Activated CD8-positive, alpha-beta memory T cell treated with anti-CD3 and anti-CD28 coated beads, Interleukin-2, amount 50 U/mL, for 1 hour (primary cell): Measurements from ENCODE around the gene DLX6.

ENCODE experiments used
- DNase-seq: peaks from one replicate; pipeline ENCODE4 v3.0.0-alpha.2; 2020; ENCODE audit errors: extremely low read depth

The DLX6 gene

DNA sequence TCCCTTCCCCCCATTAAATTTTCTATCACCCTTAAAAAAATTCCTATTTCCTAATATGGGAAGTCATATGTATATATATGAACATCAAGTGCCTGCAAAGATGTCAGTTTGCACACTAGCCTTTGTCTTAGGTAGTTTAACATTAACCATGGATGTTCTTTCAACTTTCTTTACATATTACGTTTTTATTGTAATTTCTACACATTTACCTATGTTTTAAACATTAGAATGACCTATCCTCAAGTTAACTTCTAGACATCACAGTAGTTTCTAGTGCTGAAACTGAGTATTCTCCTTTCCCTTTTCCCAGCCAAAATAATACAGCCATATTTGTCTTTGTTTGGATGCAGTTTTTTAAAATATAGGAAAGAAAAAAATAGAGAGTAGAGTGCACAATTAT, 5.8 kb downstream of the DLX6 start:
- DNase-seq, result no peak

DNA sequence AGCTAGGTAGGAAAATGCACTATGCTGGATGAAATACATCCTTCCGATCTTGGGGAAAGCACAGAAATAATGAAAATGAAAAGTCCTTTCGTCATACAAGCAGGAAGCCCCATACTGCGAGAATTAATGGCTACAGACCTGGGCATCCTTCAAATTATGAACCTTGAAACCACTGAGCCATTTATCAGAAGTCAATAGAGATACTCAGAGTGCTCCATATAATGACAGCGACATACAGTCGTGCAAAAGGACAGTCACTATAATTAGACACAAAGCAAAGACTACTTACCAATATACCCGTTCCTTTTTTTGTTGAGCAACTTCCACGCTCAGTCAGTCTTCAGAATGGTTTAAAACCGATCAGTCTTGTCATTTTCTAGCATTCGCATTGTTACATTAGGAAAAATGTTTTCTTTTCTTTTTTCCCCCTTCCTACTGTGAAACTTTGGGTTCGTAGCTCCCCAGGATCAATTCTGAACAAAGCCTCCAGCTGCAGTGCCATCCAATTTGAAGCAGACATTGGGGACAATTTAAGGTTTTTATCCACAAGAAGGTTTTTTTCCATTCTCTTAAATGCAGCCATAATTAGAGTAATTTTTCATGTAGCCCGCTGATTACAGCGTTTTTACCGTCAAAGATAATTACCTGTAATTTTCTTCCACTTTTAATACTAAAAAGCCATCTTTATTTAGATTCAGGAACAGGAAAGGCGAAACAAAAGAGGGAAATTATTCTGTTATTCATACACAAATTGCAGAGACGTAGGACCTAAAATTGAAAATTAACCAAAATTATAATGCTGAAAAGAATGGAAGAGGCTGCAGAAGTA, 6.4 kb downstream of the DLX6 start:
- DNase-seq, result no peak

DNA sequence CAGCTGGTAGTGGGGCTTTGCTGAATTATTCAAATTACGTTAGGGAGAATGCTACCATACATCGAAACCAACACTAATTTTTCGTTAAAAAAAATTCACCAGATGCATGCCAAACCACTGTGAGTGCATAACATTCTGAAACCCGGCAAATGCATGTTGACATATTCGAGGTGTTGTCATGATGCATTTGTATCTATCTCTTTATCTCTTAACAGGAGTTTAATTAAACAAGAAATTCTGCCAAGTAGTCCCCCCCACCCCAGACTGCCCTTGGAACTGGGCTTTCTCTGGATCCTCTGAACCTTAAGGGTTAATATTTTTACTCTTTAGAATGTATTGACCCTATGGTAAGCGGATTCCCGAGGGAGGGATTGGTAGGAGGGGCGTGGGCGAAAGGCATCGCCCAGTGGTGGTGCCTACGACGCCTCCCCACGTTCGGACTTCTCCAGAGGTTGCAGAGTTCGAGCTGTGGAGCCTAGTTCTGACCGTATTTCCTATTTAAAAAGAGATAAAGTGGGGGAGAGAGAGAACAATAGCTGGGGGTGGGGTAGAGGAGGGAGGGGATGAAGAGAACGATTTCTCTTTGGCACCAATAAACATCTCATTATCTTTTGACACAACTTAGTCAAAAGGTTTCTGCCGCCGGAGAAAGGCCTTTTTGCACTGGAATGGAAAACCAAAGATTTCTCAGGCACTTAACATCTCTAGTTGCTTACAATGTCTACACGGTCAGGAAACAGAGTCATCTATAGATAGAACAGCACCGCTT, 7.2 kb downstream of the DLX6 start:
- no peak for DNase-seq

DNA sequence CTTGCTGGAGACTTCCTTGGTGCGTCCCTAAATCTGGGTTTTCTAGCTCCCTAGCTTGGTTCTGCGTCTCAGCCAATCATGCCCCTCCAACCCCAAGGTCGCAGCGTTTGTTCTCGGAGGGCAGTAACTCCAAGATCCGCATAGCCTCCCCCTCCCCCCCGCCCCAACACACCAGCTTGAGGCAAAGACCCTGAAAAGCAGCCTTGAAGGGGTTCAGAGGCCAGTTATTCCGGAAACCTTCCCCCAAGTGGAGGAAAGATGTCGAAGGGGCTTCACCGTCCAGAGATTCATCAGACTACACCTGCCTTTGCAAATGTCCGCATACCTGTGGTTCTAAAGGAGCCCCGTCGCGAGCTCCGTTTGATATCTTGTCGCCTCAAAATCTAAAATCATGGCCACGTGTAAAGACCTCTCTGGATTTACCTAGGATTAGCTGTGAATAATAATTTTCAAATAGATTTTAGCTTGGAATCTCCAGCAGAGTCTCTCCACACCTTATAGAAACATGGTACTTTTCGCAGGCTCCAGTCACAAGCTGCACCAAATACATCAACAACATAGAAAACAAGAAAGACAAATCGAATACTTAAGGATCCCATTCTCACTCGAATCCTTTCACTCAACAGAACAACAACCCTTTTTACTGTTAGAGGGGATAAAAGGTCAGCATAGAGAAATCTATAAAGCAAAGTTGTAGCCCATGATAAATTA, 7.9 kb downstream of the DLX6 start:
- no peak for DNase-seq

DNA sequence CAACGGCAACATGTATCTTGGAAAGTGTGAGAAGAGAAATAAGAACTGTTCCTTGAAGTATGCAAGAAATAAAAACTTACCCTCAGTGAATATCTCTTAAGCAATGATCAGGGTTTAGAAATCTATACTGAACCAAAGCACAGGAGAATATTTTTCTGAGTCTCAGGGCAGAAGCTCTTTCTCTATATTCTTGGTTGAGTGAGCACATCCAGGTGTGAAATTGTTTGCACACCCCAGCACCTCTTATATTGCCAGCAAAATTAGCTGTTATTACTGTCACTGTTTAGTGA, 8.4 kb downstream of the DLX6 start:
- no peak for DNase-seq

DNA sequence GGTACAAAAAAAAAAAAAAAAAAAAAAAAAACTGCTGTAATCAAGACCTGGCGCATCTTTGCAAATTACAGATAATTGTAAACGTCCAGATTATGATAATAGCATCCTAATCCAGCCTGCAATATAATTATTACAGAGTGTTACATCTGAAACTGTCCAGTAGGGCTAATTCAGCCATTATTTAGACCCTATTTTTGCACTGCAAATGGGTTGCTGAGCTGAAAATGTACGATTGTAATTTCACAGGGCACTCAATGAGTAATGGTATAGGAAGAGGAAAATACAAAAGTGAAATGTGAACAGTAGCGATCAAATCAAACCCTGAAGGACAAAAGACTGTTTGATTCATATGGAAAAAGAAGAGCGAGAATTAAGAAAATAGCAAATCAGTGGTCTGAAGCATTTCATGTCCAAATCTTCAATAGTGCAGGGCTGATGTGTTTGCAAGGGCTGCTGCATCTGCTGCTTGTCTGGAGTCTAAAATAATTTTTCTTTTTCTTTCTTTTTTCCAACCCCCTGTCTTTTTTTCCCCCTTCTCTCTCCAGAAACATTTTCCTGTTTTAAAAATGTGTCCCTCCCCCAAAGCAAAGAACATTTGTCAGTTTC, 8.9 kb downstream of the DLX6 start:
- DNase-seq, result no peak

DNA sequence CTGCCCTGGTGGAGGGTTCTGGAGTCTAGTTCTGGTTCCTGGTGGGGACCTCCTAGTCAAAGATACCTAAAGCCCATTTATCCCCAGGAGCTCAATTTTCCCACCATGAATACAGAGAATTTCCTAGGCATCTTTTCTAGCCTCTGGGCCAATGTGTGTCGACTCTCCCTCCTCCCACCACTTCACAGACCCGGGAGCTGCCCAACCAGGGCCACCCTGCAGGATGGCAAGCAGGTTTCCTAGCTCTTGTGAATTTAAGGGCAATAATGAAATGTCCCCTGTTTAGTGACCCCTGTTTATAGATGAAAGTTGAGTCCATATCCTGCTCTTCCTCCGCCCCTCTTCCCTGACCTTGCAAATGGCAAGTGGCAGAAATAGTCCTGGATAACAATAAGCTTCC, 9.9 kb downstream of the DLX6 start:
- DNase-seq, result no peak

DNA sequence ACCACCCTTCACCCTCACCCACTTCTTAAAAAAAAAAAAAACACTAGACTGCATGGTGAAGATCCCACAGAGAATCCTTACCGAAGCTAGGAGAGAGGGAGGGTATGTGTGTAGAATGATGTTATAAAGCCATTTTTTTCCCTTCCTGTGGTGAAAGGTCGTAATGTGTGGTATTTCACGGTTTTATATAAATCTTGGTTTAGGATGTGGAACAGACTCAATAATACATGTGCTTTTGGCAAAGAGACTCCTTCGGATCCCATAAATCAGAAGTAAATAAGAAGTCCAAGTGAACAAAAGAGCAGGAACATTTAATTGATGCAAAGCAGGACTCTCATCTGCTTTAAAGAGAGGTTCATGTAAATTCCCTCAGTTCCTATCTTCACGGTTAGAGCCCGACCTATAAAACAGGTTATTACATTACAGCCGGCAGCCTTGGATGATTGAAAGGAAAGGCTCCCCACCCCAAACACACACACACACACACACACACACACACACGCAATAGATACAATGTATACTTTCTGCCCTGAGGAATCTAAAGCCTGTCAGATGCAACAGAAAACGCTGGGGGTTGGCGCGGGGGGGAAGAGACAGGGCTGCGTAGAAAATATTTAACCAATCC, 10.5 kb downstream of the DLX6 start:
- no peak for DNase-seq

DNA sequence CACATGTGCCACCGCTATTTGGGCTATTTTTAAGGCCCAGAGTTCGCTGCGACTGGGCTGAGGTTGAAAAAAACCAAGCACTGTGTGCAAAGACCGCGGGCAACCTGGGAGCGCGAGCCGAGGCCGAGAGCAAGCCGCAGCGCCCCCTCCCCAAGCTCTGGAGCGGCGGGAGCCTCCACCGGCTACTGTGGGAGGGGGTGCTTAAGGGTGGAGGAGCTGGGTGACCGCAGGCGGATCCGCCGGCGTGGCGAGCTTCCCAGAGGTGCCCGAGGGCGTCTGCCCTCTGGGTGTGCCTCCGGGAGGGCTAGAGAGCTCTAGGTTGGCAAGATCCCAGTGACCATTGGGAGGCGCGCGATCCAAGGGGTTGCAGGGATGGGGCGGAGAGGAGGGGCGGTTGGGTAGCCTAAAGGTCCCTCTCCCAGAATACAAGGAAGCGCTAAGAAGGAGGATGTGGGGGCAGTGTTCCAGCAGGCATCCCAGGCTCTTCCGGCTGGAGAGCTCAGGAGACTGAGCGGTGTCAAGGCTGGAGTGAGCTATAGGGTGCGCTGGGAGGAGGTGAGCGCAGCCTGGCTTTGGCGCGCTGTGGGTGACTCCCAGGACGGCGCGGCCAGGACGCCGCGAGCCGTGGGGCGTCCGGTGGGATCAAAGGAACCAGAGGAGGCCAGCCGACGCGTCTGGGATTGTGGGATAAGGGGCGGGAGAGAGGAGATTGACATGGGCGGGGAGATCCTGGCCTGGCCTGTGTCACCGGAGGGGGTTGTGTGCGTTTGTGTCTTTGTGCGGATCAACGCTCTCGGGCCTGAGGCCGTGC, 11.2 kb downstream of the DLX6 start:
- no peak for DNase-seq

DNA sequence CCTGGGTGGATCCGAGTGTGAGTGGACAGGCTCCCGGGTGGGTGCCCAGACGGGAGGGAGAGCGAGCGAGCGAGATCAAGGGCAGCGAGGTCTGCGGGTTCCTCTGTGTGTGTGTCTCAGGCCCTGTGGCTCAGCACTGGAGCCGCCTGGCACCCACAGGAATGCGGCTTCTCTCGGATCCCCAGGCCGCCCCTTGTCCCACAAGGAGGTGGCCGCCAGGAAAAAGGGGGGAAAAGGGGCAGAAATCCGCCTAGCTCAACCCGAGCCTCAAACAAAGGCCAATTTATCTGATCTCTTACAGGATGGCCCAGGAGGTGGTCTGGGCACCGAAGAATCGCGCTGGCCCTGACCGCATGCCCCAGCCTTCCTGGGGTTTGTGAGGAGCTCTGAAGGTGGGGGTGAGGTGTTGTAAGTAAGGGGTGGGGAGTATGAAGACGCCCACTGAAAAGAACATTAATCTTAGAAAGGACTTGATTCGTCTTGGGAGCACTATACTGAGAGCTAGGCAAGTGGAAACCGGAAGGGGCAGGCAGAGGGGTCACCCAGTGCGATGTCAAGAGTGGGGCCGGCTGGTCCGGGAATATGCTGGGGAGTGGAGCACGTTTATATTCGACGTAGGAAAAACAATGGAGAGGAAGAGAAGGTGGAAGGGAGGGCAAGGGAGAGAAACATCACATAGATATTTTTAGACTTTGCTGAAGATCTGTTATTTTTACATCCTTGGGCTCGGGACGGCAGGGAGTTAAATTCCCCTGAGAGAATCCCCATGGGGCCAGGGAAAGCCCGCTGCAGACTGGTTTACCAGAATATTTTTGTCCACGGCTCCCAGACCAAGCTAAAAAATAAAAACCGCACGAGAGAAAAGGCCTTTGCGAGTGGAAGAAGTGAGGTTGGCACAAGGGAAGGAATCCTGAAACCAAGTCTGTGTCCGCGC, 12.1 kb downstream of the DLX6 start:
- no peak for DNase-seq

DNA sequence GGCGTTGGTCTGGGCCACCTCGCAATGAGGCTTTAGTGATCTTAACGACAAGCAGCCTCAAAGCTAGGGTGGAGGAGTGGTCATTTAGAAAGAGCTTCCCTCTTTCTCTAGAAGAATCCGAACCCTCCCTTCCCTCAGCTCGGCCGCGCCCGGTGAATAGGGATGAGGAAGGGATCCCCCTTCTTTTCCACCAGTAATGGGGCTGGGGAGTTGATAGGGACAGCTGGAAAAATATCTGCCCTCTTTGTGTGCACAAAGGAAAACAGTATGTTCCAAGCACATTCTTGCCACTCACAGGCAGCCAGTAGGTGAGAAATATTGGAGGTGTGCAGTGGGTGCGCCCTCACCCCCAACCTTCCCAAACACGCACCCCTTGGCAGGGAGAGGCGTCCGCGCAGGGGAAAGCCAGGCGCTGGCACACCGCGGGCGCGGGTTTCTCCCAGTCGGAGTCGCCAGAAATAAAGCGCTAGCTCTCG, 12.8 kb downstream of the DLX6 start:
- no peak for DNase-seq

DNA sequence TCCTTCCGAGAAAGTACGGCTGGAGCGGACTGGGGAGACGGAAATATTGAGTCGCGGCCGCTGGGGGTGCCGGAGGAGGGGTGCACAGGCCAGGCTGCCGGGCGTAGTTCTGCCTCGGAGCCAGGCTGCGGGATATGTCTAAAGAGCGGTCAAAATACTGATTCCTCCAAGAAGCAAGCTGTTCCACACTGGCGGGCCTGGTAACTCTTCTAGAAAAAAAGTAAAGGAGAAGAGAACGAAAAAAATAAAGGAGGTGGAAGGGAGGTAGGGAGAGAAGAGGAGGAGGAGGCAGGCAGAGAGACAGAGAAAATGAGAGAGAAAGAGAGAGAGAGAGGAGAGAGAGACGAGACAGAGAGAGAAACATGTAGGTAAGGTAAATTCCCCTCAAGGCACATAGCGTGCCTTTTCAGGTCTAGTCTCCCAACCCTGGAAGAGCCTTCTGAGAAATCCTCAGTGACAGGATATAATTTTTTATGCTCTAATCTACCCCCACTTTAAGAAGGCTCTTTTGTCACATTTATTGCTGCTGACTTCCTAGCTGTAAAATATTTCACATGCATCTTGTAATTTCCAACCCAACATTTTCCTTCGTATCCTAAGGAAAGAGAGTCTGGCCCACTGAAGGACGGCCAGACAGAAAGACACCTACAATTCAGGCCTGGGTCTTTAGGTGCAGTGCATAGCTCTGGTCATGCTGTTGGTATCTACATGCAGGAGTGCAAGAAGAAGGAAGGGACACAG, 13.6 kb downstream of the DLX6 start:
- no peak for DNase-seq

DNA sequence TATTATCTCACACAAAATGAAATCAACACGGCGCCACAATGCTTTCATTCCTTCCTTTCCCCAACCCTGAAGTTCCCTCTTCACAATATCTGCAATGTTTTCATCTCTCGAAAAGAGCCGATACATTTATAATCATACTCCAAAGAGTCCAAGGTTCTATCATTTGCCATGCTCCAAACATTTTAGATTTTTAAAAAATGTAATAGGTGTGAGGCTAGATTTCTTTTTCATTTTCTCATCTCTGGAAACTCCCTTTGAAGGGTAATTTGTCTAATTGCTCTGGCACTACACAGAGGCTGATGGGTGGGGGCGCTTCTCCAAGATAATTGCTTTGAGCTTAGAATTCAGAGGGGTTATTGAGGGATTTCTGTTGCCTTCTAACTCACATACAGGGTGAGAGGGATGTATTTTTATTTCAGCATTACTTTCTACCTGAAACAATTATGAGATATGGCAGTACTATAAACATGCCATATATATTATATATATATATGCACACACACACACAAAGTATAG, 14.4 kb downstream of the DLX6 start:
- no peak for DNase-seq

DNA sequence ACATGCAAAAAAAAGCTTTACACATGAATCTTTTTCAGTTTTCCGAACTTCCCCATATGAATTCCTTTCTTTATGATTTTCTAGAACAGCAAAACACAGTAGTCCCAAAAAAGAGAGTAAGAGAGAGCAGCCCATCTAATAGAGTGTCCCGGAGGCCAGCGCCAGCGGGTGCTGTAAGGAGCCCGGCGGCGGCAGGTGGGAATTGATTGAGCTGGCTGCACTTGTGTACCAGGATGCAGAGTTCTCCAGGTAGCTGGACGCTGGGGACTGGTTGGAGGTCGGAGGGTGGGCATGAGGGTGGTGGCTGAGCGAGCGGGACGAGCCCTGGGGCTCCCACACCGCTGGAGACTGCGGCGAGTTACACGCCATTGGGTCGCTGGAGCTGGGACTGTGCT, 15.2 kb downstream of the DLX6 start:
- DNase-seq, result no peak

DNA sequence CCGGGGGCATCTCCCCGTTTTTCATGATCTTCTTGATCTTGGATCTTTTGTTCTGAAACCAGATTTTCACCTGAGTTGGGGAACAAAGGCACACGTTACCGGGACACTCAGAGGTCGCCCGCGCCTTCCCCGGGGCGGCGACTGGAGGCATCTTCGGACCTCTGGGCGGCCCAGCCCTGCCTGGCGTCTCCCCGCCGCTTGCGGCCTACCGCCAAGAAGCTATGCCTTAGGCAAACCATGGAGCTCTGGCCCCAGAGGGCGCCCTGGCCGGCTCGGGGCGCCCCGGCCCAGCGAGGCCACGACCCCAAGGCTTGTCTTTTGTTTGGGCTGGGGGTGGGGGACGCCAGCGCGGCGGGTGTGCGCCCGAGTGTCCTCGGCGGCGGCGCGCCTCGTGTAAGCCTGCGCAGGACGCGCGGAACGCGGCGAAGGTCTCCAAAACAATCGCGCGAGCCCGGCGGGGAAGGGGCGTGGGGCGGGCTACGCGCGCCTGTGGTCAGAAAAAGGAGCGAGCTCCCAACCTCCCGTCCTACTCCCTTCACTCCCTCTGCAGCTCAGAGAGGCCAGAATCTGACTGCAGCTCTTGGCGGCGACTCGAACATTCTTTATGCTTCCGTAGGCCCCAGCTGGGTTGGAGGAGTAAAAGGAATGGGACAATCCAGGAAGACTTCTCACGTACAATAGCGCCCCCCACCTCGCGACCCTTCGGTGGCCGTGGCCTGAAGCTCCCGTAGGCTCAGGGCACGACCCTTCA, 15.8 kb downstream of the DLX6 start:
- DNase-seq, result no peak

DNA sequence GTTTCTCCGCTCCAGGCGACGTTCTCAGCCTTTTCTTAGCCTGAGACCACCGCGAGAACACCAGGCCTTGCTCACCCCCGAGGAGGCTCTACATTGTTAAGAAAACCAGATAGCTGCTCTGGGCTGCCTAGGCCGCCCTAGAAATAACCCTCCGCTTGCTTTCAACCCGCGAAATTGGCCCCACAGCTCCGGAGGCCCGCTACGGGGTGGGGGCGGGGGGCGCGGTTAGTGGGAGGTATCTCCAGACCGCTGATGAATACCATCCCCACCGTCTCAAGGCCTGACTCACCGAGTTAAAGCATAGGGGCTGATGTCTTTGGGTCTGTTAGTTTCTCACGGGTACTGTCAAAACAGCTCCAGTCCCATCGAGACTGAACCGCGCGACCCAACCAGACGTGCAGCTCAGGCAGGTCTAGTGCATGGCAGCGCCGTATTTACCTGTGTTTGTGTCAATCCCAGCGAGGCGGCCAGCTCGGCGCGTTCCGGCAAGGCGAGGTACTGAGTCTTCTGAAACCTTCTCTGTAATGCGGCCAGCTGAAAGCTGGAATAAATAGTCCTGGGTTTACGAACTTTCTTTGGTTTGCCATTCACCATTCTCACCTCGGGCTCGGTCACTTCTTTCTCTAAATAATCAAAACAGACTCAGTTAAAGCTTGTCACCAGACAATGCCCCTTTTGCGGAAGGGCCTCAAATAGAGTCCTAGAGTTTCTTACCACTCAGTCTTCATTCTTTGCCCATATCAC, 16.6 kb downstream of the DLX6 start:
- no peak for DNase-seq

DNA sequence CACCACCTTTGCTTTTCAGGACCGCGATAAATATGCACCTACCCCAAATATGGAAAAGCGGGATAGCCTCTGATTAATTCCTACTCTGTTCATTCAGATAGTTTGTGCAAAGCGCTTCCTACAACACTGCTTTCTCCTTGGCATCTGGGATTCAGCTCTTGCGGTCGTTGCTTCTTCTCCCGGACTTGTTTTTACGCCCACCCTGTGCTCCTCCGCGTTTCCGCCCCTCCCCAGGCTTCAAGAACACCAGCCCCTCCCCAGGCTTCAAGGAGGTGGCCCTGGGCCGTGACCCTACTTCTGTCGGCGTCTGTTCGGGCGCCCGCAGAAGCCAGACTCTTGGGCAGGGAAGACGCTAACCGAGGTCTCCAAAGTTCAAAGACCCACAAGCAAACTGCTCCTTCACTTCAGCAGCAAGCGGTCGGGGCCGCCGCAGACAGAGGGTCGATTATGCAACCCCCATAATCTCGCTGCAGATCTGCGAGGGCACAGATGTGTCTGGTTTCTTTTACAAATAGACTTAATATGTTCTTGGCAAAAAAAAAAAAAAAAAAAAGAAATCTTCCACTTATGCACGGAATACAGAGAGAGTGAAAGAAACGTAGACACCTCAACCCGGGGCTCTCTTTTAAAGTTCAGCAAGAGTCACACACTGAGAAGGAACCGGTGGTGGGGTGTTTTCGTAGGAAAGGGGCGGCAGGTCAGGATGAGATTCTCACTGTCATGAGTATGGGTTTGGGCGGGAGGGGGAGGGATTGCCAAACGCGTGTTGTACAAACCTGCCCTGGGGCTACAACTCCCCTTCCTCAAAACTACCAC, 17.3 kb downstream of the DLX6 start:
- DNase-seq, result no peak
